Measurements from ENCODE around the gene ATXN1L. TPM values are rescaled to one million over a fixed set of nuclear protein-coding genes. Genes with fewer than 3 reads are reported as not detected.

Gene ATXN1L
- total RNA-seq, 1 experiment from 2014 or later = 44.8 TPM

Other genes with a start within 250 kb of the ATXN1L start
- gene MARVELD3, start 219.8 kb upstream of the ATXN1L start, total RNA-seq (2022) = 50.6 and 51.7 TPM in 2 replicates
- gene PHLPP2, start 121.3 kb upstream of the ATXN1L start, total RNA-seq (2022) = 18.8 and 20.6 TPM in 2 replicates
- gene AP1G1, start 37.1 kb upstream of the ATXN1L start, total RNA-seq (2022) = 135 and 139 TPM in 2 replicates
- gene ZNF821, start 38.2 kb downstream of the ATXN1L start, total RNA-seq (2022) = 16.3 and 16.9 TPM in 2 replicates
- gene IST1, start 49.6 kb downstream of the ATXN1L start, total RNA-seq (2022) = 310 and 331 TPM in 2 replicates
- gene PKD1L3, start 154.4 kb downstream of the ATXN1L start, total RNA-seq (2022) = not detected in 2 replicates
- gene DHODH, start 162.8 kb downstream of the ATXN1L start, total RNA-seq (2022) = 21.6 and 23.0 TPM in 2 replicates
- gene HP, start 208.5 kb downstream of the ATXN1L start, total RNA-seq (2022) = 0.61 and 1.3 TPM in 2 replicates
- gene HPR, start 217.2 kb downstream of the ATXN1L start, total RNA-seq (2022) = not detected in 2 replicates
- gene TXNL4B, start 247.6 kb downstream of the ATXN1L start, total RNA-seq (2022) = 17.9 and 18.4 TPM in 2 replicates
- gene DHX38, start 247.9 kb downstream of the ATXN1L start, total RNA-seq (2022) = 89.1 and 92.1 TPM in 2 replicates

Data from Caco-2 (cell line).